Stimulated activated CD8-positive, alpha-beta memory T cell treated with anti-CD3 and anti-CD28 coated beads, Interleukin-7, amount 100 ng/mL, for 1 hour (primary cell): ENCODE data around the gene CHODL.

Source experiments
- DNase-seq, 2 donors: peaks; one replicate each; pipeline ENCODE4 v3.0.0-alpha.2; 2020; ENCODE audit warnings: low read depth in 2 of 2

CHODL gene

DNA sequence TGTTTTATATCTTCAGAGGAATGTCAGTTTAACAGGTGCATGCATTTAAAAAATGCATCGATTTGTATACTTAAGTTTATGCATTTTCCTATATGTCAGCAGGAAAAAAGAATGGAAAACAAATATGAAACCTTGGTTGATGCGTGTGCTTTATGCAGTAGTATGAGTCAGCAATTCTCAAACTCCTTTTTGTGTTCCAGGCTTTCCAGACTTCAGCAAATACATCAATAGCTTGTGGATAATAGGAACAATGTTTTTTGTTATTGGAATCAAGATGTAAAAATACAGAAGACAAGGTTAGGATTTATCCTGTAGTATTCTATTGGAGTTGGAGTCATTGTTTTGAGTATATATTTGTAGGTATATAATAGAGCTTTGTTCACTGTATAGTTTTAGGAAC is 45.2 kb downstream of the CHODL start:
- no peak for DNase-seq

- DNase-seq, result no peak
These were observed 49.5 kb downstream of the CHODL start for GRCh38 chr21:18294100-18294499.

GRCh38 chr21:18298228-18298627 is 53.6 kb downstream of the CHODL start:
- no peak for DNase-seq
